GM12872 (cell line): ENCODE data around the gene EIPR1.

Source experiments
- TF ChIP-seq, protein P1 (sequence below): IDR thresholded peaks from 3 replicates; pipeline ENCODE4 v1.5.1; 2011; ENCODE audit warnings: low read depth, mild to moderate bottlenecking, low read length, moderate library complexity; ENCODE audit not compliant: insufficient read depth

EIPR1 gene

DNA sequence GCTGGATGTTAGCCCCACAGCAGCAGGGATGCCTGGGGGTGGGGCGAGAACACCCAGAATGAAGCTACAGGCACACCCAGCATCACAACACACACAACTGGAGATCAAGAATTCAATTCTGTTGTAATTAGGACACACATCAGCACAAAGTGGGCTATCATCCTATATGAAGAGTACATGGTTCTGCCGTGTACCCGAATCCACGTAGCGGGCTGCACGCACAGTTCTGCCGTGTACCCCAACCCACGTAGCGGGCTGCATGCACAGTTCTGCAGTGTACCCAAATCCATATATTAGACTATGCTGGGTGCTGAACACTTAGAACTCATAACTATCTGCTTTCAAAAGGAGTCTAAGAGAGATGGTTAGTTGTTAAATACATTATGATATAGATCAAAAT lies 86.5 kb downstream of the EIPR1 start:
- TF ChIP-seq, protein P1, sequence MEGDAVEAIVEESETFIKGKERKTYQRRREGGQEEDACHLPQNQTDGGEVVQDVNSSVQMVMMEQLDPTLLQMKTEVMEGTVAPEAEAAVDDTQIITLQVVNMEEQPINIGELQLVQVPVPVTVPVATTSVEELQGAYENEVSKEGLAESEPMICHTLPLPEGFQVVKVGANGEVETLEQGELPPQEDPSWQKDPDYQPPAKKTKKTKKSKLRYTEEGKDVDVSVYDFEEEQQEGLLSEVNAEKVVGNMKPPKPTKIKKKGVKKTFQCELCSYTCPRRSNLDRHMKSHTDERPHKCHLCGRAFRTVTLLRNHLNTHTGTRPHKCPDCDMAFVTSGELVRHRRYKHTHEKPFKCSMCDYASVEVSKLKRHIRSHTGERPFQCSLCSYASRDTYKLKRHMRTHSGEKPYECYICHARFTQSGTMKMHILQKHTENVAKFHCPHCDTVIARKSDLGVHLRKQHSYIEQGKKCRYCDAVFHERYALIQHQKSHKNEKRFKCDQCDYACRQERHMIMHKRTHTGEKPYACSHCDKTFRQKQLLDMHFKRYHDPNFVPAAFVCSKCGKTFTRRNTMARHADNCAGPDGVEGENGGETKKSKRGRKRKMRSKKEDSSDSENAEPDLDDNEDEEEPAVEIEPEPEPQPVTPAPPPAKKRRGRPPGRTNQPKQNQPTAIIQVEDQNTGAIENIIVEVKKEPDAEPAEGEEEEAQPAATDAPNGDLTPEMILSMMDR, result no peak

DNA sequence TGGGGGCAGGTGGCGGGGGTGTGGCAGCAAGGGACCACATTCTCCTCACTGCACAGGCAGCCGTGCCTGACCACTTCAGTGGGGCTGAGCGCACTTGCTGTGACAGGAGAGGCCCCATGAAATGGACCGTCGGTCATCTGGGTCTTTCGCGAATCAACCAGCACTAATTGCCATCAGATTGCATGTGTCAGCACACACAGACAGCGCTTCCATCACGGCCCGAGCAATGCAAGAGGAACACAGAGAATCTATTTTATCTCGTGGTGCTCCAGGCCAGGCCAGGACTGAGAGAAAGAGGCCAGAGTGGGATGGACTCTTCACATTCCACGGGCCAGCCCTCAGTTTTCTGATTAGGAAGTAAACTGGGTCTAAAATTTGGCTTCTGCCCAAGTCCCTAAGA lies 87.0 kb downstream of the EIPR1 start:
- TF ChIP-seq, protein P1, result no peak

DNA sequence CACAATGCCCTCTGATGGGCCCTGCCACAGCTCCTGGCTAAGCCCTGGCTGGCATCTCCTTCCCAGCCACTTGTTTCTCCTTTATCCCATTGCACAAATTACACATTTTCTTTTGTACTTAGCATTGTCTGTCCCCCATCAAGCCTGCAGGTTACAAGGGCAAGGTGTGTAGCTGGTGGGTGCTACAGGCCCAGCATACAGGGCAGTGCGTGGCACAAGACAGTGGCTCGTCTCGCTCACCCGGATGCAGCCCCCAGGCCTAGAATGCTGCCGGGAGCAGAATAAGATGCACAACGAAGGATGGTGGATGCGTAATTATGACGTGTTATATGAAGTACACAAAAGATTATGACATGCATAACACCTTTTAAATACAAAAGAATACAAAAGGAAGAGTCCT lies 87.6 kb downstream of the EIPR1 start:
- TF ChIP-seq, protein P1, result no peak

DNA sequence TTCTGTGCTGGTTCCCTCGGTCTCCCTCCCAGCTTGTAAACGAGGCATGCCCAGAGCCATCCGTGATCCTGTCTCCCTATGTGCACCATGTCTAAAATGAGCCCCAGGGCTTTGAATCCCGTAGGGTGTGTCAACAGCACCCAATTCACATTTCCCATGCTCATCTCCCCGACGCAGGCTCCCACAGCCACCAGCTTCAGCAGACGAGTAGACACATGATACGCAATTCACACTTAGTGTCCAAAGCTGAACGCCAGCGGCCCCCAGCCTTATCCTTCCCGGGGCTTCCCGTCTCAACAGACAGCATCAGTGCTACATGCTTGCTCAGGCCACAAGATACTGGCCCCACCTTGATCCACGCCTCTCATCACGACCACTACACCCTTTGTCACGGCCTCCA lies 88.1 kb downstream of the EIPR1 start:
- TF ChIP-seq, protein P1, result no peak

DNA sequence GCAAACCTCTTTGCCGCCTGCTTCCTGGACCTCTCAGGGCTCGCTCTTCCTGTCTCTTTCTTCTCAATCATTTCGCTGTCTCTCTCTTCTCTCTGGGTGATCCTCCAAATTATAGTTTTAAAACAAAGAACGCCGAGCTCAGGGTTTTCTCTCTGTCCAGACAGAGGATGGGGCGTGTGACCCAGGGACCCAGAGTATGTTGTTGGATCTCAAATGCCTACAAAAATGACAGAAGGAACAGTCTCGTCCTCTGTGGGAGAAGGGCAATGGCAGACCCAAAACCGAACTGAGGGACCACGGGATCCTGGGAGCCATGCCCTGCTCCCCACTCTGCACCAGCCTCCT lies 88.5 kb downstream of the EIPR1 start:
- TF ChIP-seq, protein P1, result no peak

DNA sequence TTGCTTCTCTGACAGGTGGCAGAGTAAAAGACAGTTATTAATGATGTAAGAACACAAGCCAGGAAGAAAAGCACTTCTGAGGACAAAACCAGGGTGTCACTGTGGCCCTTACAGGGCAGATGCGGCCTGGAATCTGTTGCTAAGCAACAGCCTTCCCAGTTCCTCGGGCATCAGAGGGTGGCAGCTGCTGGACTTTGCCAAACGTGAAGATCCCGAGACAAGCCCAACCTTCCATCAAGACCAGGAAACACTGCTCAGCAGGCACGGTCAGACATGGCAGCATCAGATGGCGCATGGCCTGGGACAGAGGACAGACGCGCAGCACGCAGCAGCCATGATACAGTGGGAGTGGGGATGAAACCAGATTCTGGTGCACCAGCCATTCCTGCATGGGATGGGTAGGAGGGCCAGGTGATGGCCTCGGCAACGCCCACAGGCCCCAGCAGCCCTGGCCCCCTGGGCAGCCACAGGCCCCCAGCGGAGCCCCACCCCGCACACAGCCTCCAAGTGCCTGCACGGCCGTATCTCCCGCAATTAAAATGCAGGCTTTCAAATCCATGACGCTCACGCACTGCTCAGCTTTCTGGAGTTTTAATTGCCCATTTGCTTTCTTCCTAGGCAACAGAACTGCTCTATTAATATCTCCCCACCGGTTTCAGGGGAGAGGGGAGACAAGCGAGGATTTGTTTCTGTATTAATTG lies 89.0 kb downstream of the EIPR1 start:
- TF ChIP-seq, protein P1, result no peak

DNA sequence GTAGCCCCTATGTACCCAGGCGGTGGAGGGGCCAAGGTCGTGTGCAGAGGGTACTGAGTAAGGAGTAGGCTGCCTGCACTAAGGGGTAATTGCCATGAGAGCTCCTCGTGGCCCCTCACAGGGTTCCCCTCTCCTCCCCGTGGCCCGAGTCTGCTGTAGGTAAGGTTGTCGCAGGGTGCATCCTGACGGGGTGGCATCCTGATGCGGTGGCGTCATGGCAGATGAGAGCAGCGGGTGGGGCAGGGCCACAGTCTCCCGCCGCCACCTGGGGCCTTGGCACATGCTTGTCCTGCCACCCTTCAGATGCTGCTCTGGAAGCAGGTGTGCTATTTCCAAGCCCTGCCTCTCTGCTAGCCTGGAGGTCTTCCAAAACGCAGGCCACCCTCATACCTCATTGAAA lies 89.7 kb downstream of the EIPR1 start:
- TF ChIP-seq, protein P1, result no peak
